Stomach (tissue), 9 donors: ENCODE measurements around the gene GAS6. TPM values are rescaled to one million over a fixed set of nuclear protein-coding genes. Genes with fewer than 3 reads are reported as not detected.
A peak's percentile ranks its signal among the peaks of the same experiment; 100 is the strongest.

ENCODE experiments used
- DNase-seq, 2 donors: peaks; one replicate each; pipeline versions ENCODE4 v3.0.0 to v3.0.0-alpha.2; 2013 to 2019
- H3K27ac ChIP-seq, 5 donors: fragments of 200-600 bp in 4 of 5; sonication (generic) in 4 of 5; one replicate each; pipeline ENCODE4 v1.5.1; 2013 to 2019; ENCODE audit warnings: mild to moderate bottlenecking in 1 of 5, moderate library complexity in 1 of 5
- H3K27me3 ChIP-seq, 3 donors: fragments of 200-600 bp; sonication (generic); one replicate each; pipeline ENCODE4 v1.5.1; 2017 to 2019; ENCODE audit warnings: mixed run types in 1 of 3
- H3K36me3 ChIP-seq, 4 donors: fragments of 200-600 bp; sonication (generic); 1 replicate in 3 of 4; 2 replicates in 1 of 4; pipeline ENCODE4 v1.5.1; 2016 to 2019
- H3K4me1 ChIP-seq, 4 donors: fragments of 200-600 bp; sonication (generic); one replicate each; pipeline ENCODE4 v1.5.1; 2016 to 2019
- H3K4me3 ChIP-seq, 4 donors: fragments of 200-600 bp; sonication (generic) in 3 of 4; one replicate each; pipeline ENCODE4 v1.5.1; 2016 to 2019; ENCODE audit warnings: mild to moderate bottlenecking in 1 of 4
- H3K9me3 ChIP-seq, 4 donors: fragments of 200-600 bp; sonication (generic); one replicate each; pipeline ENCODE4 v1.5.1; 2016 to 2019
- CTCF ChIP-seq, 7 experiments: fragments of 450-650 bp in 4 of 7; fragments of 200-600 bp in 3 of 7; sonication (generic) in 3 of 7; IDR thresholded peaks; one replicate each; pipeline ENCODE4 v1.5.1; 2016 to 2019; ENCODE audit warnings: antibody characterized with exemption in 7 of 7, control low read depth in 2 of 7, mild to moderate bottlenecking in 1 of 7
- EP300 ChIP-seq: sonication (generic); formaldehyde crosslinking; IDR thresholded peaks from one replicate; pipeline ENCODE4 v1.6.1; 2017; ENCODE audit warnings: antibody characterized with exemption
- POLR2A ChIP-seq, 4 donors: fragments of 450-650 bp; IDR thresholded peaks; one replicate each; pipeline ENCODE4 v1.6.1; 2016; ENCODE audit warnings: antibody characterized with exemption in 4 of 4, control low read depth in 2 of 4, mild to moderate bottlenecking in 1 of 4, moderate library complexity in 1 of 4
- POLR2AphosphoS5 ChIP-seq, 3 donors: sonication (generic); formaldehyde crosslinking; IDR thresholded peaks; one replicate each; pipeline ENCODE4 v1.6.1; 2016; ENCODE audit warnings: antibody characterized with exemption in 3 of 3
- WGBS, 5 donors: extraction: QIAGEN DNeasy Blood & Tissue Kit in 3 of 5; methylation state at CpG; one replicate each; pipeline versions ENCODE4 v1.1.5 to v1.1.7; 2013 to 2018; 5-methylcytosine and 5-hydroxymethylcytosine counted together
- intact Hi-C: fragments of 100-400 bp; cut with DNase I; formaldehyde crosslinking; loops from one replicate; pipeline ENCODE4 v1.15.1; 2023; ENCODE audit warnings: low total_unique reads
- polyA plus RNA-seq, 3 donors: library from polyadenylated mRNA; stranded (reverse); fragments of 200-250 nt; gene quantifications; one replicate each; pipeline ENCODE4 v1.2.3, GENCODE V29; 2013
- total RNA-seq, 5 donors: library from RNA; depleted of rRNA; stranded (reverse); fragments of >200 nt; gene quantifications; one replicate each; pipeline versions ENCODE4 v1.1.0 to v1.2.3, GENCODE V29; 2014 to 2016
- donor health status: healthy with polysubstance abuse.
- donor health status: Bipolar disorder and iron deficiency.
- donor health status: healthy.

GAS6 gene
- total and polyA plus RNA-seq, 8 donors: 31.4 to 409 (median 92.9) TPM

GRCh38 chr13:113841353-113841650 is 22.6 kb downstream of the GAS6 start:
- no peaks in the 10 kb centered on the region for H3K27me3 ChIP-seq
- intact Hi-C loops: no loop called here
- no peak overlapping the region for H3K4me3 ChIP-seq
- peak overlapping the region in 3 of 5 donors; percentile 70 to 85 (median 77) for H3K27ac ChIP-seq
- H3K4me1 ChIP-seq: peaks cover 42 to 78% (median 58%) of the 10 kb centered on the region in 4 donors
- TF ChIP-seq POLR2A (IDR thresholded peaks at IDR 0.05): no peak
- no peak for TF ChIP-seq CTCF (IDR thresholded peaks at IDR 0.05)
- no peak for TF ChIP-seq EP300
- no peak for TF ChIP-seq POLR2AphosphoS5 (IDR thresholded peaks at IDR 0.05)
- H3K9me3 ChIP-seq: no peaks in the 10 kb centered on the region
- peaks cover 0 to 42% (median 38%) of the 10 kb centered on the region in 4 donors for H3K36me3 ChIP-seq
- WGBS, 5 donors: 64 to 85% (median 69%) methylated on average over 15 of the region's 15 CpGs
- no peak for DNase-seq

DNA sequence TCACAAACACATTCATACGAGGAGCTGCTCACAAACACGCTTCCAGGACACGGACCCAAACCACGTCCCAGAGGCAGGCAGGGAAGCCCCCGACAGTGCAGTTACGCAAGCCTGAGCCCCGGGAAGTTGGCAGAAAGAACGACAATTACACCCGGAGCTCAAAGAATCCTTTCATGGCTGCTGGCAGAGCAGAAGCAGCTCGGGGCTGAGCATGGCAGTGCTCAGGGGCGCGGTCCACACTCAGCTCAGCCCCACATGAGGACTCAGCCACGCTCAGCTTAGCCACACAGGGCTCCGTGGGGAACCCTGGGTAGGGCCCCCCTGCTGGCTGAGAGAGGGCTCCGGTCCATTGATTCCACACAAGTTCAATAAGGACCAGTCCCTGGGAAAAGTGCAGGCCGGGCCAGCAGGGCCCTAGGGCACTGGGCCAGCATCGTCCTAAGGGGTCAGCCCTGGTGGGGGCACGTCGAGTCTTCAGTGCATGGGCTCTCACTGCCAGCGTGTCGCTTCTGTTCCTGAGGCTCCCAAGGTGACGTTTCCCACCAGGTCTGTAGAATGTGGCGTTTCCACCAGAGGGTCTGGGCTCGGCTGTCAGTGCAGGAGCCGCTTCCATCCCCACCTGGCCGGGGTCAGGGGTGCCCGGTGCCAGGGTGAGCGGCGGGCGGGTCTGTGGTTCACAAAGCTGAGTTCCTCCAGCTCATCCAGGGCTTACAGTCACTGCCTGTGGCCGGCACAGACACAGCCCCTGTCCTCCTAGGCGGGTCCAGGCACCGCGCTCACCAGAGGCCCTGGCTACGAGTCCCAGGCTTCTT is 23.1 kb downstream of the GAS6 start:
- Histone ChIP-seq H3K27ac (peak overlapping the region; percentile 34 to 85 (median 70)), H3K4me1 (peaks cover 42 to 75% (median 58%) of the 10 kb centered on the region in 4 donors), H3K4me3 (no peak overlapping the region), H3K9me3 (no peaks in the 10 kb centered on the region), H3K27me3 (no peaks in the 10 kb centered on the region), H3K36me3 (peaks cover 0 to 38% (median 33%) of the 10 kb centered on the region in 4 donors)
- intact Hi-C loops: no loop called here
- peak in 1 of 2 donors; percentile 63 for DNase-seq
- TF ChIP-seq EP300: no peak
- TF ChIP-seq POLR2AphosphoS5 (IDR thresholded peaks at IDR 0.05): no peak
- TF ChIP-seq POLR2A (IDR thresholded peaks at IDR 0.05): no peak
- TF ChIP-seq CTCF (IDR thresholded peaks at IDR 0.05): no peak
- 58 to 70% (median 62%) methylated on average over 21 to 35 of the region's 35 CpGs for WGBS, 5 donors

DNA sequence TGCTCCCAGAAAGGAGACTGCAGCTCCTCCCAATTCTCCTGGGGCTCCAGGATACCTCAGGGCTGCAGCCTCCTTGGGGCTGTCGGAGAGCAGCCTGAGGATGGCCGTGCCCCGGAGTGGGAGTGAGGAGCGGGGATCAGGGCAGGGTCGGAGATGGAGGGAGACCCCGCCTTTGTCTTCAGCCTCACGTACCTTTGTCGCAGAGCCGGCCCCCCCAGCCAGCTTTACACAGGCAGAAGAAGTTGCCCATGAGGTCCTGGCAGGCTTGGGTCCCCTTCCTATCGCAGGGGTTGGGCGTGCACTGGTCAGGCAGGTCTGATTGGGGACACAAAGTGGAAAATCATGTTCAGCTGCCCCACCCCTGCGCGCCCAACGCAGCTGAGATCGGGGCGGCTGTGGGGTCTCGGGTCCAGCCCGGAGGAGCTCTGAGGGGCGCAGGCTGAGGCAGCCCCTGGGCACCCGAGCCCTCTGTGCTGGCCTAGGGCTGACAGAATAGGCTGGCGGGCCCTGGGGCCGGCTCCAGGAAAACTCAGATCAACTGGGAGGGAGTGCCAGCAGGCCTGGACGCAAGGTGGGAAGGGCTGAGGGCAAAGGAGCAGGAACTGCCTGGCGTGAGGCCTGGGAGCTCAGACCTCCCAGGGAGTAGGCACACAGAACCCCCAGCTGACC is 24.2 kb downstream of the GAS6 start:
- no peaks in the 10 kb centered on the region for H3K9me3 ChIP-seq
- intact Hi-C loops: no loop called here
- no peaks in the 10 kb centered on the region for H3K27me3 ChIP-seq
- peak; percentile 74 to 81 for DNase-seq
- TF ChIP-seq CTCF (IDR thresholded peaks at IDR 0.05): no peak
- no peak for TF ChIP-seq POLR2A (IDR thresholded peaks at IDR 0.05)
- TF ChIP-seq EP300: no peak
- TF ChIP-seq POLR2AphosphoS5 (IDR thresholded peaks at IDR 0.05): no peak
- peaks cover 42 to 68% (median 58%) of the 10 kb centered on the region in 4 donors for H3K4me1 ChIP-seq
- H3K4me3 ChIP-seq: peak overlapping the region in 1 of 4 donors; percentile 13
- WGBS, 5 donors: 27 to 76% (median 45%) methylated on average over 15 to 24 of the region's 24 CpGs
- H3K27ac ChIP-seq: peak overlapping the region; percentile 34 to 85 (median 77)
- H3K36me3 ChIP-seq: peaks cover 7 to 38% (median 34%) of the 10 kb centered on the region in 4 donors

DNA sequence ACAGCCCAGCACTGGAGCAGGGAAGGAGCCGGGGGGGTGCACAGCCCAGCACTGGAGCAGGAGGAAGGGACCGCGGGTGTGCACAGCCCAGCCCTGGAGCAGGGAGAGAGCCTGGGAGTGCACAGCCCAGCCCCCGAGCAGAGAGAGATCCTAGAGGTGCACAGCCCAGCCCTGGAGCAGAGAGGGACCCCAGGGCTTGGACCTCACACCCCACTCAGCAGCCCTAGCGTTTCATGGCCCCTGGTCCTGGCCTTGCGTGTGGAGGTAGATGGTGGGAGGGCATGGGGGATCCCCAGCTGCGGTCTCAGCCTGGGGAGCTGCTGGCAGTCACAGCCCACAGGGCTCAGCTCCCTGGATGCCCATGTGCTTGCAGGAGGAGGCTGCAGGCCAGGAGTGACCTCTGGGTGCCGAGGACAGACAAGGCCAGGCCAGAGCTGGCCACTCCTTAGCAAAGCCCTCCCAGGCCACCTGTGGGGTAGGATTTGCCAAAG is 25.1 kb downstream of the GAS6 start:
- H3K27me3 ChIP-seq: no peaks in the 10 kb centered on the region
- DNase-seq: no peak
- peaks cover 42 to 64% (median 56%) of the 10 kb centered on the region in 4 donors for H3K4me1 ChIP-seq
- no peaks in the 10 kb centered on the region for H3K9me3 ChIP-seq
- H3K4me3 ChIP-seq: peak overlapping the region in 3 of 4 donors; percentile 13 to 28 (median 25)
- H3K36me3 ChIP-seq: peaks cover 16 to 38% (median 34%) of the 10 kb centered on the region in 4 donors
- peak overlapping the region in 4 of 5 donors; percentile 14 to 85 (median 81) for H3K27ac ChIP-seq
- intact Hi-C loops: no loop called here
- TF ChIP-seq POLR2AphosphoS5 (IDR thresholded peaks at IDR 0.05) (no peak), POLR2A (IDR thresholded peaks at IDR 0.05) (no peak), CTCF (IDR thresholded peaks at IDR 0.05) (no peak), EP300 (no peak)
- WGBS, 5 donors: 37 to 60% (median 49%) methylated on average over 2 to 8 of the region's 8 CpGs
